ENCODE results near the gene SOCS7. TPM values are rescaled to one million over a fixed set of nuclear protein-coding genes. Genes with fewer than 3 reads are reported as not detected.

The SOCS7 gene
- total and polyA plus RNA-seq, 10 of the 15 experiments (the other 5 are each of a cell fraction or from before 2014, with no cell fraction given) = 0.68 to 12.8 (median 7.3) TPM

- H3K36me3 ChIP-seq (ENCODE audit: control insufficient read depth in 2 of 2, insufficient read depth in 2 of 2, low read length in 1 of 2) = no peaks in the 10 kb centered on the region
- H3K27me3 ChIP-seq (replicated peaks in 1 of 2; ENCODE audit: control insufficient read depth in 2 of 2, insufficient read depth in 2 of 2, low read length in 1 of 2) = no peaks in the 10 kb centered on the region
- FAIRE-seq = no peak
- intact Hi-C loops (cut with micrococcal nuclease; ENCODE audit: unreplicated experiment) (no loop called here), in situ Hi-C loops (cut with MboI) (no loop called here)
- no peak overlapping the region for H3K4me2 ChIP-seq (ENCODE audit: control insufficient read depth, insufficient read depth)
- CTCF ChIA-PET = interaction anchor here (1.0 to 4.9 kb wide), 6 partner anchors 11 to 87 kb away, joined by 3 to 36 read pairs (median 13); no protein-coding TSS in a partner anchor
- no peaks in the 10 kb centered on the region for H3K4me1 ChIP-seq (ENCODE audit: control insufficient read depth, insufficient read depth, low read length)
- no peak overlapping the region for H3K27ac ChIP-seq (ENCODE audit: control insufficient read depth, insufficient read depth)
- no peaks in the 10 kb centered on the region for H4K20me1 ChIP-seq (ENCODE audit: control insufficient read depth, insufficient read depth)
- POLR2A ChIA-PET = no interaction called here
- no peaks in the 10 kb centered on the region for H3K79me2 ChIP-seq (ENCODE audit: control insufficient read depth, insufficient read depth, low read length)
- RAD21 ChIA-PET (ENCODE audit: unreplicated experiment) = interaction anchor here (1.5 to 2.0 kb wide), 2 partner anchors 15 to 79 kb away, joined by 3 to 8 read pairs; no protein-coding TSS in a partner anchor
- no peak overlapping the region for H3K4me3 ChIP-seq
- no peaks in the 10 kb centered on the region for H3K9me3 ChIP-seq (replicated peaks; ENCODE audit: control insufficient read depth, insufficient read depth, low read length)
- DNase-seq (ENCODE audit: low read depth, low spot score) = no peak
- no peak for ATAC-seq
- BruUV-seq (replicated peaks) = no TSS peak
- H2AFZ ChIP-seq (ENCODE audit: control insufficient read depth, low read depth, low read length) = no peak overlapping the region
- SMC1A ChIA-PET (ENCODE audit: uncharacterized antibody, unreplicated experiment) = interaction anchor here (3.4 kb wide), 1 partner anchor 79 kb away, joined by 17 read pairs; no protein-coding TSS in a partner anchor
- no peak overlapping the region for H3K9ac ChIP-seq (ENCODE audit: control insufficient read depth, insufficient read depth, low read length)
- 45% methylated on average over 29 of the region's 30 CpGs for WGBS (ENCODE audit: insufficient coverage, insufficient replicate concordance, low lambda C conversion rate, missing lambda C conversion rate)
- TF ChIP-seq CUX1 (IDR thresholded peaks at IDR 0.05; ENCODE audit: insufficient replicate concordance, low read depth, low read length) (no peak), ATF3 (IDR thresholded peaks at IDR 0.05; ENCODE audit: borderline replicate concordance, extremely low read depth, low read depth, low read length) (no peak), YY1 (IDR thresholded peaks at IDR 0.05; ENCODE audit: low read depth, low read length) (no peak), MTA2 (IDR thresholded peaks at IDR 0.05; ENCODE audit: low read depth) (no peak), SMARCA5 (IDR thresholded peaks at IDR 0.05) (no peak), YBX1 (IDR thresholded peaks at IDR 0.05) (no peak), FOXM1 (IDR thresholded peaks at IDR 0.05; ENCODE audit: low read depth, low read length) (no peak), CHD1 (IDR thresholded peaks at IDR 0.05; ENCODE audit: low read depth, low read length) (no peak), E2F4 (IDR thresholded peaks at IDR 0.05; ENCODE audit: low read depth, low read length) (no peak), RUNX3 (IDR thresholded peaks at IDR 0.05; ENCODE audit: low read length) (no peak), MEF2A (IDR thresholded peaks at IDR 0.05; ENCODE audit: insufficient read depth, low read depth, low read length) (no peak), BCL11A (IDR thresholded peaks at IDR 0.05; ENCODE audit: low read depth, low read length) (no peak), BHLHE40 (IDR thresholded peaks at IDR 0.05; ENCODE audit: borderline replicate concordance in 1 of 2, low read depth in 2 of 2, low read length in 1 of 2) (no peak), CHD4 (IDR thresholded peaks at IDR 0.05) (no peak), SRF (IDR thresholded peaks at IDR 0.05; ENCODE audit: low read depth in 2 of 2, low read length in 2 of 2) (no peak)
Observed at GRCh38 chr17:38334480-38335364, 16.9 kb upstream of the SOCS7 start.

All from GM12878 (cell line).